Vagina (tissue), 2 donors: ENCODE results near the gene EBF3. TPM values are rescaled to one million over a fixed set of nuclear protein-coding genes. Genes with fewer than 3 reads are reported as not detected.

Experiments used
- DNase-seq, 2 donors: peaks; one replicate each; pipeline ENCODE4 v3.0.0-alpha.2; 2017; ENCODE audit errors: extremely low spot score in 2 of 2
- H3K27ac ChIP-seq: fragments of 200-600 bp; sonication (generic); one replicate; pipeline ENCODE4 v1.5.1; 2019
- H3K27me3 ChIP-seq: fragments of 200-600 bp; sonication (generic); one replicate; pipeline ENCODE4 v1.5.1; 2019
- H3K36me3 ChIP-seq, 2 donors: fragments of 200-600 bp; sonication (generic); one replicate each; pipeline ENCODE4 v1.5.1; 2017 to 2019
- H3K4me1 ChIP-seq: fragments of 200-600 bp; sonication (generic); one replicate; pipeline ENCODE4 v1.5.1; 2019
- H3K4me3 ChIP-seq, 2 donors: fragments of 200-600 bp; sonication (generic); 1 replicate in 1 of 2; 2 replicates in 1 of 2; pipeline ENCODE4 v1.5.1; 2016 to 2019
- H3K9me3 ChIP-seq: fragments of 200-600 bp; sonication (generic); one replicate; pipeline ENCODE4 v1.5.1; 2019
- CTCF ChIP-seq, 3 experiments: fragments of 450-650 bp in 2 of 3; fragments of 200-600 bp in 1 of 3; sonication (generic) in 1 of 3; IDR thresholded peaks; one replicate each; pipeline ENCODE4 v1.5.1; 2017 to 2019; ENCODE audit warnings: antibody characterized with exemption in 3 of 3, mild to moderate bottlenecking in 2 of 3, moderate library complexity in 2 of 3
- POLR2A ChIP-seq, 2 donors: fragments of 450-650 bp; IDR thresholded peaks; one replicate each; pipeline ENCODE4 v1.6.1; 2017; ENCODE audit warnings: antibody characterized with exemption in 2 of 2, mild to moderate bottlenecking in 2 of 2, moderate library complexity in 2 of 2
- POLR2AphosphoS5 ChIP-seq, 2 donors: sonication (generic); formaldehyde crosslinking; IDR thresholded peaks; one replicate each; pipeline ENCODE4 v1.9.0; 2017; ENCODE audit warnings: antibody characterized with exemption in 2 of 2, mild to moderate bottlenecking in 2 of 2, low read depth in 1 of 2; ENCODE audit not compliant: insufficient read depth in 1 of 2
- intact Hi-C: fragments of 100-400 bp; cut with DNase I; formaldehyde crosslinking; loops from one replicate; pipeline ENCODE4 v1.15.1; 2023
- total RNA-seq: library from RNA; depleted of rRNA; stranded (reverse); fragments of >200 nt; gene quantifications from one replicate; pipeline ENCODE4 v1.2.3, GENCODE V29; 2016

The EBF3 gene
- total RNA-seq, 1 donor from 2014 or later, result 10.6 TPM

- Histone ChIP-seq H3K27me3 (no peaks in the 10 kb centered on the region), H3K36me3 (no peaks in the 10 kb centered on the region), H3K9me3 (no peaks in the 10 kb centered on the region), H3K27ac (no peak overlapping the region), H3K4me3 (no peak overlapping the region), H3K4me1 (no peaks in the 10 kb centered on the region)
- no peak for DNase-seq
- intact Hi-C loops, result loop anchor here (10.0 kb wide), 1 partner anchor 1344 kb away; no protein-coding TSS in a partner anchor
- no peak for TF ChIP-seq POLR2AphosphoS5 (IDR thresholded peaks at IDR 0.05; ENCODE audit: insufficient read depth in 1 of 2, low read depth in 1 of 2)
- no peak for TF ChIP-seq CTCF (IDR thresholded peaks at IDR 0.05)
Measured at GRCh38 chr10:129978322-129978721, 14.2 kb upstream of the EBF3 start.

GRCh38 chr10:129977794-129978193, 13.7 kb upstream of the EBF3 start:
- Histone ChIP-seq H3K36me3 (no peaks in the 10 kb centered on the region), H3K9me3 (no peaks in the 10 kb centered on the region), H3K4me1 (no peaks in the 10 kb centered on the region), H3K4me3 (no peak overlapping the region), H3K27me3 (no peaks in the 10 kb centered on the region), H3K27ac (no peak overlapping the region)
- TF ChIP-seq POLR2A (IDR thresholded peaks at IDR 0.05) (no peak), CTCF (IDR thresholded peaks at IDR 0.05) (no peak), POLR2AphosphoS5 (IDR thresholded peaks at IDR 0.05; ENCODE audit: insufficient read depth in 1 of 2, low read depth in 1 of 2) (no peak)
- DNase-seq, result no peak
- intact Hi-C loops, result loop anchor here (10.0 kb wide), 1 partner anchor 1343 kb away; no protein-coding TSS in a partner anchor

GRCh38 chr10:129973674-129974059, 9.6 kb upstream of the EBF3 start:
- H3K27me3 ChIP-seq, result peaks cover 7% of the 10 kb centered on the region
- H3K36me3 ChIP-seq, result no peaks in the 10 kb centered on the region
- TF ChIP-seq POLR2A (IDR thresholded peaks at IDR 0.05) (no peak), CTCF (IDR thresholded peaks at IDR 0.05) (no peak), POLR2AphosphoS5 (IDR thresholded peaks at IDR 0.05; ENCODE audit: insufficient read depth in 1 of 2, low read depth in 1 of 2) (no peak)
- no peak overlapping the region for H3K27ac ChIP-seq
- H3K4me3 ChIP-seq, result no peak overlapping the region
- DNase-seq, result no peak
- peaks cover 29% of the 10 kb centered on the region for H3K4me1 ChIP-seq
- H3K9me3 ChIP-seq, result no peaks in the 10 kb centered on the region
- intact Hi-C loops, result loop anchor here (10.0 kb wide), 1 partner anchor 1339 kb away; no protein-coding TSS in a partner anchor

GRCh38 chr10:129972966-129973673, 9.0 kb upstream of the EBF3 start:
- Histone ChIP-seq H3K9me3 (no peaks in the 10 kb centered on the region), H3K36me3 (no peaks in the 10 kb centered on the region), H3K4me3 (peak overlapping the region in 1 of 2 donors; percentile 23), H3K4me1 (peaks cover 34% of the 10 kb centered on the region), H3K27me3 (peaks cover 7% of the 10 kb centered on the region), H3K27ac (no peak overlapping the region)
- DNase-seq, result peak in 1 of 2 donors; percentile 1
- intact Hi-C loops, result loop anchor here (10.0 kb wide), 1 partner anchor 1338 kb away; no protein-coding TSS in a partner anchor
- TF ChIP-seq POLR2AphosphoS5 (IDR thresholded peaks at IDR 0.05; ENCODE audit: insufficient read depth in 1 of 2, low read depth in 1 of 2) (no peak), POLR2A (IDR thresholded peaks at IDR 0.05) (no peak), CTCF (IDR thresholded peaks at IDR 0.05) (no peak)
